Thyroid gland (tissue), 4 donors: ENCODE results near the gene MYO1A. TPM values are rescaled to one million over a fixed set of nuclear protein-coding genes. Genes with fewer than 3 reads are reported as not detected.
"Not testable (repeated sequence)": the region's sequence is repeated elsewhere in the genome, so short reads cannot be mapped to it uniquely, and the experiment has no call there.

Experiments used
- DNase-seq, 2 donors: peaks; one replicate each; pipeline ENCODE4 v3.0.0-alpha.2; 2019
- H3K27ac ChIP-seq, 3 donors: fragments of 200-600 bp; sonication (generic); 1 replicate in 2 of 3; 2 replicates in 1 of 3; pipeline ENCODE4 v1.5.1; 2016 to 2019; ENCODE audit warnings: mild to moderate bottlenecking in 1 of 3, moderate library complexity in 1 of 3
- H3K27me3 ChIP-seq: fragments of 200-600 bp; sonication (generic); one replicate; pipeline ENCODE4 v1.5.1; 2019
- H3K36me3 ChIP-seq, 2 donors: fragments of 200-600 bp; sonication (generic); one replicate each; pipeline ENCODE4 v1.5.1; 2016 to 2019
- H3K4me1 ChIP-seq, 2 donors: fragments of 200-600 bp; sonication (generic); one replicate each; pipeline ENCODE4 v1.5.1; 2017 to 2019
- H3K4me3 ChIP-seq, 3 donors: fragments of 200-600 bp; sonication (generic); replicated peaks in 1 of 3; 1 replicate in 2 of 3; 2 replicates in 1 of 3; pipeline ENCODE4 v1.5.1; 2016; ENCODE audit warnings: mild to moderate bottlenecking in 1 of 3
- H3K9me3 ChIP-seq: fragments of 200-600 bp; sonication (generic); one replicate; pipeline ENCODE4 v1.5.1; 2017
- POLR2A ChIP-seq, 2 donors: fragments of 450-650 bp; IDR thresholded peaks; one replicate each; pipeline ENCODE4 v1.6.1; 2017; ENCODE audit warnings: antibody characterized with exemption in 2 of 2, mild to moderate bottlenecking in 2 of 2, moderate library complexity in 1 of 2
- WGBS, 2 donors: methylation state at CpG; one replicate each; pipeline ENCODE4 v1.1.5; 2017; 5-methylcytosine and 5-hydroxymethylcytosine counted together
- intact Hi-C: fragments of 100-400 bp; cut with DNase I; formaldehyde crosslinking; loops from one replicate; pipeline ENCODE4 v1.15.1; 2023
- total RNA-seq, 4 donors: library from RNA; depleted of rRNA; stranded (reverse); fragments of >200 nt; gene quantifications; one replicate each; pipeline ENCODE4 v1.2.3, GENCODE V29; 2016
- TF ChIP-seq, protein P1 (sequence below), 6 experiments: fragments of 200-600 bp in 3 of 6; fragments of 450-650 bp in 3 of 6; sonication (generic) in 3 of 6; IDR thresholded peaks; one replicate each; pipeline ENCODE4 v1.5.1; 2016 to 2019; ENCODE audit warnings: antibody characterized with exemption in 6 of 6, mild to moderate bottlenecking in 2 of 6, inconsistent platforms in 1 of 6, moderate library complexity in 1 of 6

The MYO1A gene
- total RNA-seq, 4 donors from 2014 or later: not detected

DNA sequence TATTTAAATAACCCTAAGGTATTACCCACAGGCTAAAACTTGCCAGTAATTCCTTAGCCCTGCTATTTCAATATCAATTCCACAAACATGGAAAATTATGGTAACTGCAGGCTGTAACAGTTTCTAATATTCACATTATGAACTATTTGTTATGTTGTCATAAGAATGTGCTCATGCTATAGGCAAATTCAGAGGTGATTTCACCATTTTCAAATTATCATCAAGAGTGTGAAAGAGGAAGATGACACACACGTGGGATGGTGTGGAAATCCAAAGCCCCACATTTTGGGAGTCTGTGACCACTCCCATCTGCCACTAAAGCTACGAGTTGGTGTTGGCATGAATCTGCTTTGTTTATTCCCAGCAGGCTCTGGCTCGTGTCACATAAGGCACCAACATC lies 5.9 kb upstream of the MYO1A start:
- intact Hi-C loops: no loop called here

GRCh38 chr12:57053901-57054300 lies 4.0 kb upstream of the MYO1A start:
- H3K27ac ChIP-seq, H3K36me3 ChIP-seq, H3K4me3 ChIP-seq, H3K4me1 ChIP-seq, DNase-seq, H3K27me3 ChIP-seq, H3K9me3 ChIP-seq, intact Hi-C loops: not testable (repeated sequence)
- 95 to 98% methylated on average over 4 of the region's 4 CpGs for WGBS, 2 donors

More for the DNA sequence above, 5.9 kb upstream of the MYO1A start:
- WGBS, 2 donors: 73 to 75% methylated on average over 3 of the region's 3 CpGs
- TF ChIP-seq, protein P1, sequence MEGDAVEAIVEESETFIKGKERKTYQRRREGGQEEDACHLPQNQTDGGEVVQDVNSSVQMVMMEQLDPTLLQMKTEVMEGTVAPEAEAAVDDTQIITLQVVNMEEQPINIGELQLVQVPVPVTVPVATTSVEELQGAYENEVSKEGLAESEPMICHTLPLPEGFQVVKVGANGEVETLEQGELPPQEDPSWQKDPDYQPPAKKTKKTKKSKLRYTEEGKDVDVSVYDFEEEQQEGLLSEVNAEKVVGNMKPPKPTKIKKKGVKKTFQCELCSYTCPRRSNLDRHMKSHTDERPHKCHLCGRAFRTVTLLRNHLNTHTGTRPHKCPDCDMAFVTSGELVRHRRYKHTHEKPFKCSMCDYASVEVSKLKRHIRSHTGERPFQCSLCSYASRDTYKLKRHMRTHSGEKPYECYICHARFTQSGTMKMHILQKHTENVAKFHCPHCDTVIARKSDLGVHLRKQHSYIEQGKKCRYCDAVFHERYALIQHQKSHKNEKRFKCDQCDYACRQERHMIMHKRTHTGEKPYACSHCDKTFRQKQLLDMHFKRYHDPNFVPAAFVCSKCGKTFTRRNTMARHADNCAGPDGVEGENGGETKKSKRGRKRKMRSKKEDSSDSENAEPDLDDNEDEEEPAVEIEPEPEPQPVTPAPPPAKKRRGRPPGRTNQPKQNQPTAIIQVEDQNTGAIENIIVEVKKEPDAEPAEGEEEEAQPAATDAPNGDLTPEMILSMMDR (IDR thresholded peaks at IDR 0.05): no peak
- no peak for TF ChIP-seq POLR2A (IDR thresholded peaks at IDR 0.05)
- Histone ChIP-seq H3K9me3 (no peaks in the 10 kb centered on the region), H3K27ac (no peak overlapping the region), H3K36me3 (peaks cover 9 to 10% of the 10 kb centered on the region in 2 donors), H3K4me1 (no peaks in the 10 kb centered on the region), H3K4me3 (no peak overlapping the region), H3K27me3 (no peaks in the 10 kb centered on the region)
- DNase-seq: no peak

DNA sequence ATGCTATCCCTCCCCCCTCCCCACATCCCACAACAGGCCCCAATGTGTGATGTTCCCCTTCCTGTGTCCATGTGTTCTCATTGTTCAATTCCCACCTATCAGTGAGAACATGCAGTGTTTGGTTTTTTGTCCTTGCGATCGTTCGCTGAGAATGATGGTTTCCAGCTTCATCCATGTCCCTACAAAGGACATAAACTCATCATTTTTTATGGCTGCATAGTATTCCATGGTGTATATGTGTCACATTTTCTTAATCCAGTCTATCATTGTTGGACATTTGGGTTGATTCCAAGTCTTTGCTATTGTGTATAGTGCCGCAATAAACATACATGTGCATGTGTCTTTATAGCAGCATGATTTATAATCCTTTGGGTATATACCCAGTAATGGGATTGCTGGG lies 3.2 kb upstream of the MYO1A start:
- 97 to 99% methylated on average over 4 of the region's 4 CpGs for WGBS, 2 donors
- intact Hi-C loops, DNase-seq, H3K36me3 ChIP-seq, H3K9me3 ChIP-seq, H3K27me3 ChIP-seq, H3K4me3 ChIP-seq, H3K27ac ChIP-seq, H3K4me1 ChIP-seq: not testable (repeated sequence)

GRCh38 chr12:57051011-57051410 lies 1.1 kb upstream of the MYO1A start:
- 91 to 100% methylated on average over 1 of the region's 1 CpG for WGBS, 2 donors
- TF ChIP-seq, protein P1 (IDR thresholded peaks at IDR 0.05): no peak
- no peak for TF ChIP-seq POLR2A (IDR thresholded peaks at IDR 0.05)

DNA sequence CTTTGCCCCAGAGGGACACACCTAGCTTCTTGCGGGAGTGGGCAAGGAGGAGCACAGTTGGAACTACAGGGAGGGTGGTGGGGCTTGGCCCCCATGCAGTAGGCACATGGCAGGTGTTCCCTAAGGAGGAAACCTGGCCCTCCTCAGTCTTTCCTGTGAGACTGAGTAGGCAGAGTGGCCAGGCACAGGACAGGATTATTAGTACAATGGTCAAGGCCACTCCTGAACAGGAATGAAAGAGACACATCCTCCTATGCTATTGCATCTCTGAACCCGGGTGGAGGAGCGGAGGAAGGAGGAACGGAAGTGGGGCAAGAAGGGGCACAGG lies 846 bp downstream of the MYO1A start:
- Histone ChIP-seq H3K4me3 (no peak overlapping the region), H3K27ac (no peak overlapping the region), H3K9me3 (no peaks in the 10 kb centered on the region), H3K27me3 (no peaks in the 10 kb centered on the region), H3K4me1 (no peaks in the 10 kb centered on the region), H3K36me3 (no peaks in the 10 kb centered on the region)
- no peak for DNase-seq
- intact Hi-C loops: no loop called here
- WGBS, 2 donors: 73 to 92% methylated on average over 4 of the region's 4 CpGs
- no peak for TF ChIP-seq POLR2A (IDR thresholded peaks at IDR 0.05)
- TF ChIP-seq, protein P1 (IDR thresholded peaks at IDR 0.05): no peak

More at GRCh38 chr12:57051011-57051410, 1.1 kb upstream of the MYO1A start:
- no peaks in the 10 kb centered on the region for H3K27me3 ChIP-seq
- H3K27ac ChIP-seq: no peak overlapping the region
- intact Hi-C loops: no loop called here
- no peaks in the 10 kb centered on the region for H3K9me3 ChIP-seq
- H3K4me3 ChIP-seq: no peak overlapping the region
- H3K4me1 ChIP-seq: no peaks in the 10 kb centered on the region
- DNase-seq: no peak
- H3K36me3 ChIP-seq: no peaks in the 10 kb centered on the region

GRCh38 chr12:57048423-57049118 lies 1.4 kb downstream of the MYO1A start:
- H3K9me3 ChIP-seq: no peaks in the 10 kb centered on the region

More at GRCh38 chr12:57048423-57049118, 1.4 kb downstream of the MYO1A start:
- no peaks in the 10 kb centered on the region for H3K27me3 ChIP-seq
- intact Hi-C loops: no loop called here
- H3K4me3 ChIP-seq: no peak overlapping the region
- DNase-seq: no peak
- WGBS, 2 donors: 76 to 85% methylated on average over 1 of the region's 1 CpG
- no peak for TF ChIP-seq POLR2A (IDR thresholded peaks at IDR 0.05)
- TF ChIP-seq, protein P1 (IDR thresholded peaks at IDR 0.05): no peak
- no peaks in the 10 kb centered on the region for H3K36me3 ChIP-seq
- no peaks in the 10 kb centered on the region for H3K4me1 ChIP-seq
- H3K27ac ChIP-seq: no peak overlapping the region
